ENCODE results near the gene SLC66A2.

DNA sequence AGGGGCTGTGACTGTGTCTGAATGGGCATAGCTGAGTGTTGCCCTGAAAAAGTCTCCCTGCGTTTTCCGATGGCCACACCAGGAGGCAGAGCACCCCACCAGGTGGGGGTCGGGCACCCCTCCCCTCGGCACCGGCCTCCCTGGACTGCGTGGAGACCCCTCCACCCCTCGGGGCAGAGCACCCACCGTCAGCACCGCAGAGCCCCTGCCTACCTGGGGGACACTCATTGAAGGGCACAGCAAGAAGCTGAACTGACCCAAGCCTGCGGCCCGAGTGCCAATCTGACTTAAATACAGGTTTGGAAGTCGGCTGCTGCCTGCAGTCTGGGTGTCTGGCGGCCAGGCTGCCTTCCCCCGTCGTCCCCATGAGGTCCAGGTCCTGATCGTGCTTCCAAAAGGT, 83.8 kb downstream of the SLC66A2 start:
- TF ChIP-seq, protein P1, sequence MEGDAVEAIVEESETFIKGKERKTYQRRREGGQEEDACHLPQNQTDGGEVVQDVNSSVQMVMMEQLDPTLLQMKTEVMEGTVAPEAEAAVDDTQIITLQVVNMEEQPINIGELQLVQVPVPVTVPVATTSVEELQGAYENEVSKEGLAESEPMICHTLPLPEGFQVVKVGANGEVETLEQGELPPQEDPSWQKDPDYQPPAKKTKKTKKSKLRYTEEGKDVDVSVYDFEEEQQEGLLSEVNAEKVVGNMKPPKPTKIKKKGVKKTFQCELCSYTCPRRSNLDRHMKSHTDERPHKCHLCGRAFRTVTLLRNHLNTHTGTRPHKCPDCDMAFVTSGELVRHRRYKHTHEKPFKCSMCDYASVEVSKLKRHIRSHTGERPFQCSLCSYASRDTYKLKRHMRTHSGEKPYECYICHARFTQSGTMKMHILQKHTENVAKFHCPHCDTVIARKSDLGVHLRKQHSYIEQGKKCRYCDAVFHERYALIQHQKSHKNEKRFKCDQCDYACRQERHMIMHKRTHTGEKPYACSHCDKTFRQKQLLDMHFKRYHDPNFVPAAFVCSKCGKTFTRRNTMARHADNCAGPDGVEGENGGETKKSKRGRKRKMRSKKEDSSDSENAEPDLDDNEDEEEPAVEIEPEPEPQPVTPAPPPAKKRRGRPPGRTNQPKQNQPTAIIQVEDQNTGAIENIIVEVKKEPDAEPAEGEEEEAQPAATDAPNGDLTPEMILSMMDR (IDR thresholded peaks at IDR 0.05) = no peak
- TF ChIP-seq POLR2A (IDR thresholded peaks at IDR 0.05) = no peak
